Choroid plexus epithelial cell (primary cell): ENCODE results near the gene UNC5B.

ENCODE experiments used
- DNase-seq: peaks from one replicate; pipeline ENCODE4 v3.0.0-alpha.2; 2010; ENCODE audit warnings: low read depth
- H3K4me3 ChIP-seq: 2 replicates; pipeline ENCODE4 v1.5.1; 2011; ENCODE audit warnings: low read depth, mild to moderate bottlenecking, control low read depth, low read length, moderate library complexity
- CTCF ChIP-seq: conservative IDR thresholded peaks from 2 replicates; pipeline ENCODE4 v1.5.1; 2011; ENCODE audit warnings: low read depth, mild to moderate bottlenecking, control low read depth, inconsistent platforms, low read length, moderate library complexity

The UNC5B gene

GRCh38 chr10:71308244-71308643 lies 95.9 kb downstream of the UNC5B start:
- no peak for TF ChIP-seq CTCF
- no peak overlapping the region for H3K4me3 ChIP-seq

GRCh38 chr10:71308985-71309384 lies 96.6 kb downstream of the UNC5B start:
- DNase-seq = no peak
- no peak for TF ChIP-seq CTCF
- no peak overlapping the region for H3K4me3 ChIP-seq

More at GRCh38 chr10:71308244-71308643, 95.9 kb downstream of the UNC5B start:
- no peak for DNase-seq

GRCh38 chr10:71309919-71310318 lies 97.5 kb downstream of the UNC5B start:
- DNase-seq = no peak
- no peak overlapping the region for H3K4me3 ChIP-seq
- no peak for TF ChIP-seq CTCF

GRCh38 chr10:71312220-71312619 lies 99.8 kb downstream of the UNC5B start:
- H3K4me3 ChIP-seq = no peak overlapping the region
- no peak for DNase-seq
- no peak for TF ChIP-seq CTCF

GRCh38 chr10:71312811-71313789 lies 100.7 kb downstream of the UNC5B start:
- DNase-seq = peak; percentile 88
- H3K4me3 ChIP-seq = peak overlapping the region; percentile 20
- TF ChIP-seq CTCF = no peak

- peak; percentile 55 for DNase-seq
- TF ChIP-seq CTCF = peak; percentile 73
- H3K4me3 ChIP-seq = no peak overlapping the region
Observed at GRCh38 chr10:71314028-71314693, 101.8 kb downstream of the UNC5B start.
